Retinal pigment epithelial cell (primary cell): ENCODE data around the gene RAPGEF4.

Source experiments
- DNase-seq: peaks from one replicate; pipeline ENCODE4 v3.0.0-alpha.2; 2010; ENCODE audit warnings: low read depth
- H3K4me3 ChIP-seq: 2 replicates; pipeline ENCODE4 v1.5.1; 2011; ENCODE audit warnings: mild to moderate bottlenecking, low read length, control low read depth, moderate library complexity
- CTCF ChIP-seq: conservative IDR thresholded peaks from 2 replicates; pipeline ENCODE4 v1.5.1; 2011; ENCODE audit warnings: low read depth, low read length, control low read depth, inconsistent platforms

The RAPGEF4 gene

GRCh38 chr2:172855588-172855987 lies 119.9 kb downstream of the RAPGEF4 start:
- no peak for TF ChIP-seq CTCF
- DNase-seq = no peak
- H3K4me3 ChIP-seq = no peak overlapping the region

- TF ChIP-seq CTCF = no peak
- no peak for DNase-seq
- no peak overlapping the region for H3K4me3 ChIP-seq
Measured at GRCh38 chr2:172856606-172857005, 121.0 kb downstream of the RAPGEF4 start.

- no peak for TF ChIP-seq CTCF
- H3K4me3 ChIP-seq = no peak overlapping the region
- DNase-seq = peak; percentile 54
Measured at GRCh38 chr2:172858473-172858745, 122.8 kb downstream of the RAPGEF4 start.

- TF ChIP-seq CTCF = no peak
- no peak overlapping the region for H3K4me3 ChIP-seq
- no peak for DNase-seq
Measured at GRCh38 chr2:172859581-172860335, 124.1 kb downstream of the RAPGEF4 start.

- no peak for TF ChIP-seq CTCF
- DNase-seq = no peak
- H3K4me3 ChIP-seq = no peak overlapping the region
Measured at GRCh38 chr2:172860336-172860707, 124.7 kb downstream of the RAPGEF4 start.

GRCh38 chr2:172861098-172861497 lies 125.5 kb downstream of the RAPGEF4 start:
- no peak for DNase-seq
- no peak overlapping the region for H3K4me3 ChIP-seq
- no peak for TF ChIP-seq CTCF

GRCh38 chr2:172861656-172862476 lies 126.2 kb downstream of the RAPGEF4 start:
- no peak for TF ChIP-seq CTCF
- DNase-seq = no peak
- no peak overlapping the region for H3K4me3 ChIP-seq
